ENCODE measurements around the gene MRPS22. TPM values are rescaled to one million over a fixed set of nuclear protein-coding genes. Genes with fewer than 3 reads are reported as not detected.

Gene MRPS22
- total RNA-seq, 1 donor from 2014 or later: 45.3 TPM

- Mint-ChIP-seq H3K27me3 (ENCODE audit: low read depth) (no peaks in the 10 kb centered on the region), H3K4me3 (no peak overlapping the region), H3K9me3 (no peaks in the 10 kb centered on the region), H3K36me3 (ENCODE audit: low read depth) (no peaks in the 10 kb centered on the region), H3K27ac (ENCODE audit: unreplicated experiment) (peak overlapping the region; percentile 30), H3K4me1 (peaks cover 12% of the 10 kb centered on the region)
- TF ChIP-seq CTCF (conservative IDR thresholded peaks at IDR 0.05): no peak
- DNase-seq (ENCODE audit: low read depth, low spot score): no peak
These were observed 35.9 kb upstream of the MRPS22 start for GRCh38 chr3:139307601-139308555.

- no peak for DNase-seq (ENCODE audit: low read depth, low spot score)
- Mint-ChIP-seq H3K9me3 (no peaks in the 10 kb centered on the region), H3K27me3 (ENCODE audit: low read depth) (peaks cover 3% of the 10 kb centered on the region), H3K27ac (ENCODE audit: unreplicated experiment) (no peak overlapping the region), H3K4me1 (peaks cover 12% of the 10 kb centered on the region), H3K36me3 (ENCODE audit: low read depth) (no peaks in the 10 kb centered on the region), H3K4me3 (no peak overlapping the region)
- no peak for TF ChIP-seq CTCF (conservative IDR thresholded peaks at IDR 0.05)
These were observed 35.3 kb upstream of the MRPS22 start for GRCh38 chr3:139308560-139308959.

- DNase-seq (ENCODE audit: low read depth, low spot score): no peak
- Mint-ChIP-seq H3K4me1 (peaks cover 12% of the 10 kb centered on the region), H3K36me3 (ENCODE audit: low read depth) (no peaks in the 10 kb centered on the region), H3K27ac (ENCODE audit: unreplicated experiment) (no peak overlapping the region), H3K9me3 (no peaks in the 10 kb centered on the region), H3K4me3 (no peak overlapping the region), H3K27me3 (ENCODE audit: low read depth) (peaks cover 7% of the 10 kb centered on the region)
- no peak for TF ChIP-seq CTCF (conservative IDR thresholded peaks at IDR 0.05)
These were observed 34.7 kb upstream of the MRPS22 start for GRCh38 chr3:139309061-139309591.

GRCh38 chr3:139309880-139310279, 33.9 kb upstream of the MRPS22 start:
- peaks cover 11% of the 10 kb centered on the region for H3K27me3 Mint-ChIP-seq (ENCODE audit: low read depth)
- no peak for TF ChIP-seq CTCF (conservative IDR thresholded peaks at IDR 0.05)
- H3K4me3 Mint-ChIP-seq: no peak overlapping the region
- DNase-seq (ENCODE audit: low read depth, low spot score): no peak
- H3K36me3 Mint-ChIP-seq (ENCODE audit: low read depth): no peaks in the 10 kb centered on the region
- H3K27ac Mint-ChIP-seq (ENCODE audit: unreplicated experiment): peak overlapping the region; percentile 74
- peaks cover 12% of the 10 kb centered on the region for H3K4me1 Mint-ChIP-seq
- H3K9me3 Mint-ChIP-seq: no peaks in the 10 kb centered on the region

- Mint-ChIP-seq H3K27me3 (ENCODE audit: low read depth) (peaks cover 12% of the 10 kb centered on the region), H3K9me3 (no peaks in the 10 kb centered on the region), H3K4me1 (peaks cover 12% of the 10 kb centered on the region), H3K27ac (ENCODE audit: unreplicated experiment) (no peak overlapping the region), H3K4me3 (no peak overlapping the region), H3K36me3 (ENCODE audit: low read depth) (no peaks in the 10 kb centered on the region)
- DNase-seq (ENCODE audit: low read depth, low spot score): no peak
- no peak for TF ChIP-seq CTCF (conservative IDR thresholded peaks at IDR 0.05)
These were observed 33.3 kb upstream of the MRPS22 start for GRCh38 chr3:139310474-139310933.
